ENCODE data around the gene ST14.
A peak's percentile ranks its signal among the peaks of the same experiment; 100 is the strongest.
"Not testable (repeated sequence)": the region's sequence is repeated elsewhere in the genome, so short reads cannot be mapped to it uniquely, and the experiment has no call there.

The ST14 gene

DNA sequence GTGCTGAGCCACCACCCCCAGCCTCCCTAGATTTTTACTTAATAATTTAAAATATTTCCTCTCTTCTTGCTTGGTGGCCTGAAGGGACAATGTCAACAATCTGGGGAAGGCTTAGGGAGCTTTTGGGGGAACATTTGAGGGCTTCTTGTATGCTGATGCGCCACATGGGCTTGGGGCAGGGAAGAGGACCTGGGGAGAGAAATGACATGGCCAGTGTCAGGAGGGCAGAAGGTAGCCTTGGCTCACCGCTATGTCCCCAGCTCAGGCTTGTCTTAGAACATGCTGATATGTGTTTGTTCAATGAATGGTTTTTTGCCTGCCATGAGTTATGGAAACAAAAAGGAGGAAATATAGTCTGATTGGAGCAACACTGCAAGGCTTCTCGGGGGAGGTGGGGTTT, 51.6 kb downstream of the ST14 start:
- DNase-seq: no peak

DNA sequence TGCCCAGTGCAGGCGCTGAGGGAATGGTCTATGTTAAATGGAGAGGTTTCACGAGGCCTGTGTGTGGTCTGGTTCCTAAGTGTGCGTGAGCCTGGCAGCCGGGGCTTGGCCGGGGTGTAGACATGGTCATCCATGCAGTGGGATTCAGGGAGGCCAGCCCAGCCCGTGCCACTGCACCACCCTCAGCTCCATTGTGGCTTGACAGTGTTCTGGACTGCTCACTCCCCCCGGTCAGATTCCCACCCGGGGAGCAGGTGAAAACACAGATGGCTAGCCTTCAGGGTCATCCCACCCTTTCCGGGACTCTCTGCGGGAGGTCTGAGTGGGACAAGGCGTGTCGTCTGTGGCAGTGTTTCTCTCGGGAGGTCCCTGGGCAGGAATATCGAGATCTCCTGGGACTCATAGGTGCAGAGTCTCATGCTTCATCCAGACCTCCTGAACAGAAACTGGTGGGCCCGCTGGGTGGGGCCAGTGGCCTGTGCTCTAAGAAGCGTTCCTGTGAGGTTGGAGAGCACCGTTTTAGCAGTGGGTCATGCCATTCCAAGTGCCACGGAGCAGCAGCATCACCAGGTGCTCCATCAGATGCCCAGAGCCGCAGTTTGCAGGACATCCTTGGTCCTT, 52.3 kb downstream of the ST14 start:
- DNase-seq: no peak

DNA sequence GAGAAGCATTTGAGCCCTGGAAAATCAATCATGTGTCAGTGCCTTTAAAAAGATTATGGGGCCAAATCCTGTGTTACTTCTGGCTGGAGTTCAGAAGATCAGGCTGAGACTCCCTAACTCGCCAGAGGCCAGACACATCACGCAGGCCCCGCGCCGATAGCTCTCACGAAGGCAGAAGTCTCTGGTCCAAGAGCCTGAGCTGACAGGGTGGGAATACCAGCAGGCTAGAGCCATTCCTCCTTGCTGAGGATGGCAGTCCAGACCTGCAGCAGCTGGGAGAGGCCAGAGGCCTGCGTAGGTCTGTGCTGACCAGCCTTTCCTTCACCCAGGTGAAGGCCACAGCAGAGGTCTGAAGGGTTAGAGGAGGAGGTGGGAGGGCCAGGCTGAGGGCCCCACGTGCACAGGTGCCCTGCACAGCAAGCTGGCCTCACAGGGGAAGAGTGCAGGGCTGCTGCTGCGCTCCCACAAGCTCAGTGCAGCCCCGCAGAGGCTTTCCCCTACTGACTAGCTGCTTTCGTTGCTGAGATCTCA, 52.9 kb downstream of the ST14 start:
- no peak for DNase-seq

DNA sequence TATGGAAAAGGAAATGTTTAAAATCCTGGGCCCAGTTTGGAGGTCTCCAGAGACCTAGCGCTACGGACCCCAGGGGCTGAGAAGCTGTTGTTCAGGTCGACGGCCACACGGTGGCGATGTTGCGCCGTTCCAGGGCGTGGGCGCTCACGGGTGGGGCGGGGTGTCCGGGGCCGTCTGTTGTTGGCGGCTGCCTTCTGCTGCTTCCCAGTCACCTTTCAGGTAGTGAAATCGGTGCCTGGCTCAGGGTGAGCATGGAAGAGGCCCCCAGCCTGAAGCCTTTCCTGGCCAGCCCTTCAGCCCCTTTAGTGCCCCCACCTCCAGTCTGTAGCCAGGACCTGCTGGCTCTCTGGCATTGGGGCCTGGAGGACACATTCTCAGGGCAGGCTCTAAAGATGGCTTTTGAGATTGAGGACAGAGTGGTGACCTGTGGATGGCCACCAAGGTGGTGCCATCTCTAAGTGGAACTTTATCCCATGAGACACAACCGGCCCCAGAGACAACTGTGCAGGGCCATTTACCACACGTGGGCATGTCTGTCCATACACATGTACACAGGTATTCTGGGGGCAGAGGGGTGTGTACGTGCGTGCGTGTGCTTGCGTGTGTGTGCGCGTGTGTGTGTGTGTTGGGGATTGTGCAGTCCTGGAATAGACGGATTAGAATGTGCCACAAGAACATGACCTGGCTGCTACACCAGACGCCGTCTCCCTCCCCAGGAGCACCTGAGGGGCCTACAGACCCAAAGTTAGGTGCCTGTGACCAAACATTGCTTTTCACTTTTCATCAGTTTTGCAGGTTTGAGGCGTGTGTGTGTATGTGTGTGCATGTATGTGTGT, 53.8 kb downstream of the ST14 start:
- peak; percentile 21 for DNase-seq

GRCh38 chr11:130213979-130214281, 54.3 kb downstream of the ST14 start:
- no peak for DNase-seq

GRCh38 chr11:130214861-130215530, 55.4 kb downstream of the ST14 start:
- DNase-seq: no peak

- no peak for DNase-seq
Measured at GRCh38 chr11:130215531-130216220, 56.1 kb downstream of the ST14 start.

- no peak for DNase-seq
Measured at GRCh38 chr11:130216221-130216550, 56.6 kb downstream of the ST14 start.

DNA sequence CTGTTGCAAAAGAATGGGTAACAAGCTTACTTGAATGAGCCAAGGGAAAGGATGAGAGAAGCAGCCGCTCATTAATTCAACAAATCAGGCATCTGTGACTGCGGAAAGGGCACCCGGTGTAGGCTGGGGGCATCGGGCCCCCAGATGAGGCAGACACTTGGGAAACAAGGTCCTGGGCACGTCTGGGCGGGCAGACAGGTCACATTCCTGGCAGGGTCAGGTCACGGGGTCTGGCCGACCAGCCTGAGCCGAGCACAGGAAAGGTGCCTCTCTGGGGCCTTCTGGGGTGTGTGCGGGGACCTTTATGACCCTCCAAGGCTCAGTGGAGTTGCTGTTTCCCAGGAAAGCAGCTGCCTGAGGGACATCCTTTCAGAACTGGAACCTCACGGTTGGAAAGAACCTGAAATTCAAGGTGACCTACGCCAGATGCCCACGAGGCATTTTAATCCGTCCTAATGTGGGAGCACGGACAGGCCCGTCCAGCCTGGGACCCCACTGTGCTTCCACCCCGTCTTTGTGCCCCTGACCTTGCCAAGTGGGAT, 57.1 kb downstream of the ST14 start:
- DNase-seq: no peak

DNA sequence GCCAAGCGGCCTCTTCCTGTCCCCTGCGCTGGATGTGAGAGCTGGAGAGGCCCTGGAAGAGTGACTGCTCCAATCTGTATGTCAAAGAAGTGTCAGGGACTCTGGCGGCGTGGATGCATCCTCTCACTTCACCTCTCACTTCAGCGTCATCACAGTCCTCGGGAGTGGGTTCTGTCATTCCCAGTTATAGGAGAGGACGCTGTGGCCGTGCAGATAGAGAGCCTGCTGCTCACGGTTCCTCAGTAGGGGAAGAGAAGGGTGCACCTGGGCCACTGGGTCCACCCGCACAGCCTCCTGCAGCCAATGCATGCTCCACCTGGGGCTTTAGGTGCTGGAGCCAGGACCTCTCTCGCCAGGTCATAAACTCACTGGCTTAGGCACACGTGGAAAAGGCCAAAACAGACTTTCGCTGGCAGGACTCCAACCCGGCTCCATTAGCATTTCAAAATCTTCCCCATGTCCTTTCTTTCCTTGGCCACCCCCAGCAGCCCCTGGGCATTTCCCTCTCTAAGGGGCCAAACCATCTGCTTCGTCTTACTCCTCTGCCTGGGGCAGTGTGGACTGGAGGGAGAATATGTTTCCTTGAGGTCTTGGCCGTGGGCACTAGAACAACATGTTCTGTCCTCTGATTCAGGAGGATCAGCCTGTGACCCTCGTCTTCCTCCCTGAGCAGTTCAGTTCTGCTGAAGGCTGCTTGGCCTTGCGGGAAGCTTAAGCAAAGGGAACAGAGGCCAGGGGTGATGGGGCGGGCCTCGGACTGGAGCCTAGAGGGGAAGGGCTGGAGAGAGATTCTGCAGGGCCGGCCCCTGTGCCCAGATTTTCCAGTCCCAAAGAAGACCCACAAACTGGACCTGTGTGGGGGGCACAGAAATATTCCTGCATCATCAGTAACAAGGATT, 57.8 kb downstream of the ST14 start:
- DNase-seq: no peak

GRCh38 chr11:130218501-130219070, 59.0 kb downstream of the ST14 start:
- no peak for DNase-seq

- no peak for DNase-seq
Measured at GRCh38 chr11:130219148-130219547, 59.6 kb downstream of the ST14 start.

- DNase-seq: no peak
Measured at GRCh38 chr11:130220311-130221035, 60.9 kb downstream of the ST14 start.

DNA sequence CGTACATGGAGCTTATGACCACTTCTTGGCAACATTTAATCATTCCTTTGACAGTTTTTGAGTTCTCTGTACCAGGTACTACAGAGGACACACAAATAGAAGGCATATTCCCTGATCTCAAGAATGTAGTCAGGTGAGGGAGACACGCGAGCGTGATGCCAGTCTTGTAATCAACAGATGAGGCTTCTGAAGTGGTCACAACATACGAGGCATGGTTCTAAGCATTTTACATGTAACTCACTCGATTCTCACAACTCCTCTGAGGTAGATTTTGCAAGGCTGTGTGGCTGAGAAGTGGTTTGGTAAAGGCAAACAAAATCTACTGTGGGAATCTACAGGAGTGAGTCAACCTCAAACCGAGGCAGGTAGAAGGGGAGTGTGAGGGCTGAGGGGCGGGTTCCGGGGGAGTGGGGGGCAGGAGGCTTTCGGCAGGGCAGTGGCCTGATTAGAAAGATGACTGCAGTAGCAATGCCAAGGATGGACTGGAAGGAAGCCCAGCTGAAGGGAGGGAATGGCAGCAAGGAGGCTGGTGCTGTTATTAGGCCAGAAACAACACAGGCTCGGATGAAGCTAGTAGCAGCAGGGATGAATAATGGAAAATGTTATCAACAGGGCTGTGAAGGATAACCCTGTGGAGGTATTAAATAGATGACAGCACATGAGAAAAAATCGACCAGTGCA, 63.8 kb downstream of the ST14 start:
- DNase-seq: no peak

DNA sequence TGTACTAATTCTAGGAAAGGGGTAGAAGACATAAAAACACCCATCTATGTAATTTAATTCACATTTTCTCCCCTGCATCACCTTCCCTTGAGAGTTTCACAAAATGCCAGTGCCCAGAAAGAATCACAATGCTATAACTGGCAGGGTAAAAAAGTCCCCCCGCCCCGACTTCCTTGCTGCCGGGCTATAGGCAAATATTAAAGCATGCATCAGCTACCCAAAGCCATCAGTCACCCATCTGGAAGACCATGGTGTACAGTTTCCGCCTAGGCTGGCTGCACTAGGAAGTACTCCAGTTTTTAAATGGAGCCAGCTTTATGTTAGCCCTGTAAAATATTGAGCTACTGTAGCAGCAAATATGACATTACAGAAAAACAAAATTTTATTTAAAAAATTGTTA, 67.8 kb downstream of the ST14 start:
- no peak for DNase-seq

DNA sequence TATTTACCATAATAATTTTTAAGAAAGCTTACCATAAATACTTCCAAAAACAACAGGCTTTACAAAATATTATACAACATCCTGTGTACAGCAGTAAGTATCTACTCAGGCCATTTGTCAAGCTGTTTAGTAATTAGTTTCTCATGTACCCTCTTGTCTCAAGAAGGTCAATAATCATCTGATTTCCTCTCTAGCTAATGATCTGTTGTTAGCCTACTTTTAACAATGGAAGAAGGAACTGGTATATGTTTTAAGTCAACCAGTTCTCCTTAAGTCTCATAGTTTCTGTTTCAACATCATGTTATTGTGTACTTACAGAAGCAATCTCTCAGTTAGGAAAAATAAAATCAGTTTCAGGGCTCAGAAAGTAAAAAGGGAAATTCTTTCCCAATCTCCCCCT, 73.9 kb downstream of the ST14 start:
- DNase-seq: not testable (repeated sequence)

GRCh38 chr11:130233888-130234287, 74.3 kb downstream of the ST14 start:
- not testable (repeated sequence) for DNase-seq

DNA sequence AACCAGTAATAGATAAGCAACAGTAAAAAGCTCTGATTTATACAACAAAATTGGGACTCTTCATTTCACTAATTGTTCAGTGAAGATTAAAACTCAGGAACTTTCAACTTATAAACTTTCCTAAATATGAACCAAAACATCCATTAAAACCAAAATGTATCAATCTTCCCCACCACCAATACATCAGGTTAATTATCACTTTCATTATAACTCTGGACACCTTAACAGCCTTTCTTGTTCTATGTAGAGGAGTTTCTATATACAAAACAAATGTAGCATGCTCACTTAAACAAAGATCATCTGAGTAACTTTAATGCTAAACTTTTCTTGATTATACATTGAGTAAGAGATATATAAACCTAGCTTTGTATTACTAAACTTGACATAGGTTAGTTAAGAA, 74.7 kb downstream of the ST14 start:
- DNase-seq: no peak

DNA sequence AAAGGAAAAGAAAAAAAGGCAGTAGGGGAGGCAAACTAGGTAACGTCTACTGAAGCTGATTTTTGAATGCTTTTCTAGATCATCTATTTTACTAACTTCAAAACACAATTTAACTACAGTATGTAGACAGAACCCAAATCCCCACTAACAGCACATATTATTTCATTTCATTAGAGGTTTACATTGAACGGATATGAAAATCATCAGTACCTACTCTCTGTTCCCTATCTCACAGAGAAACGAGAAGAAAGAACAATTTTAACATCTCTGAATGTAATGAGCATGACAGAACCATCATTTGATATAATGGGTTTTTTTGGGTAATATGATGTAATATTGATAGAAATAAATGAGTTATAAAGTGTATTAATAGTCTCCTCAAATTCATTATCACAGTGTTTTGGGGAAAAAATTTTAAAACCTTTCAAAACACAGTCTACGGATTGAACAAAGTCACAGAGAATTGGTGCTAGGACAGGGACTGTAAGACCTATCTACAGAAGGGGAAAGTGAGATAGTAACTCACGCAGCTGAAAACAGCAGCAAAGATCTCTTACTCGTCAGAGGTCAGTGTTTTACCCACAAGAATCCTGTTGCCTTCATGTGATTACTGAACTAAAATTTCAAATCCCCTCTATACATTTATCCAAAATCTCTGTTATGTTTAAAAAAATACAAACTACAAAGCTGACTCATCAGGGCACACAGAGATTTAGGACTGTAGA, 77.9 kb downstream of the ST14 start:
- no peak for DNase-seq

- no peak for DNase-seq
Measured at GRCh38 chr11:130241713-130242112, 82.1 kb downstream of the ST14 start.
